Renal cortical epithelial cell (primary cell): ENCODE data around the gene C2orf92. TPM values are rescaled to one million over a fixed set of nuclear protein-coding genes. Genes with fewer than 3 reads are reported as not detected.
"Not testable (repeated sequence)": the region's sequence is repeated elsewhere in the genome, so short reads cannot be mapped to it uniquely, and the experiment has no call there.

ENCODE experiments used
- DNase-seq: peaks from one replicate; pipeline ENCODE4 v3.0.0-alpha.2; 2011; ENCODE audit warnings: low read depth
- total RNA-seq: library from RNA; depleted of rRNA; stranded (reverse); fragments of >200 nt; gene quantifications from 2 replicates; pipeline ENCODE4 v1.2.3, GENCODE V29; 2014

C2orf92 gene
- total RNA-seq, 1 donor from 2014 or later, result 3.9 TPM

GRCh38 chr2:97693476-97693875 is 24.0 kb downstream of the C2orf92 start:
- DNase-seq, result peak; percentile 21

- DNase-seq, result no peak
Observed at GRCh38 chr2:97695744-97696143, 26.2 kb downstream of the C2orf92 start.

GRCh38 chr2:97697252-97698235 is 28.0 kb downstream of the C2orf92 start:
- DNase-seq, result peak; percentile 71

- no peak for DNase-seq
Observed at GRCh38 chr2:97698530-97698929, 29.0 kb downstream of the C2orf92 start.

- DNase-seq, result peak; percentile 37
Observed at GRCh38 chr2:97699765-97700444, 30.4 kb downstream of the C2orf92 start.

- no peak for DNase-seq
Observed at GRCh38 chr2:97701186-97701585, 31.7 kb downstream of the C2orf92 start.

GRCh38 chr2:97701851-97702465 is 32.4 kb downstream of the C2orf92 start:
- DNase-seq, result no peak

- DNase-seq, result no peak
Observed at GRCh38 chr2:97702731-97703470, 33.4 kb downstream of the C2orf92 start.

- no peak for DNase-seq
Observed at GRCh38 chr2:97703741-97704140, 34.2 kb downstream of the C2orf92 start.

GRCh38 chr2:97704989-97705388 is 35.5 kb downstream of the C2orf92 start:
- DNase-seq, result no peak

GRCh38 chr2:97706112-97706511 is 36.6 kb downstream of the C2orf92 start:
- no peak for DNase-seq

- no peak for DNase-seq
Observed at GRCh38 chr2:97706708-97707345, 37.3 kb downstream of the C2orf92 start.

- no peak for DNase-seq
Observed at GRCh38 chr2:97707362-97708047, 38.0 kb downstream of the C2orf92 start.

GRCh38 chr2:97708048-97708380 is 38.5 kb downstream of the C2orf92 start:
- no peak for DNase-seq

- DNase-seq, result no peak
Observed at GRCh38 chr2:97708608-97709007, 39.1 kb downstream of the C2orf92 start.

GRCh38 chr2:97711394-97711711 is 41.8 kb downstream of the C2orf92 start:
- DNase-seq, result no peak

GRCh38 chr2:97712175-97712574 is 42.7 kb downstream of the C2orf92 start:
- not testable (repeated sequence) for DNase-seq

GRCh38 chr2:97712693-97713295 is 43.3 kb downstream of the C2orf92 start:
- no peak for DNase-seq

GRCh38 chr2:97713296-97714083 is 44.0 kb downstream of the C2orf92 start, which contains the start of gene ZAP70:
ZAP70 (plus strand) TSS chr2:97713576; CDS start chr2:97724037, 10,461 bp downstream.
- DNase-seq, result no peak
